Esophagus mucosa (tissue), 1 donor: ENCODE measurements around the gene RECQL5. TPM values are rescaled to one million over a fixed set of nuclear protein-coding genes. Genes with fewer than 3 reads are reported as not detected.
"Not testable (repeated sequence)": the region's sequence is repeated elsewhere in the genome, so short reads cannot be mapped to it uniquely, and the experiment has no call there.

Experiments
- ATAC-seq: fragments of 200-7000 bp; cut with Tn5 transposase; one replicate; pipeline ENCODE4 v1.9.1; 2020
- total RNA-seq: library from RNA; stranded (reverse); gene quantifications from one replicate; pipeline ENCODE4 v1.2.4, GENCODE V29; 2023
- donor health status: DM: yes; HTN: yes; CAD: no.

The RECQL5 gene
- total RNA-seq, 1 donor from 2014 or later = 36.6 TPM

DNA sequence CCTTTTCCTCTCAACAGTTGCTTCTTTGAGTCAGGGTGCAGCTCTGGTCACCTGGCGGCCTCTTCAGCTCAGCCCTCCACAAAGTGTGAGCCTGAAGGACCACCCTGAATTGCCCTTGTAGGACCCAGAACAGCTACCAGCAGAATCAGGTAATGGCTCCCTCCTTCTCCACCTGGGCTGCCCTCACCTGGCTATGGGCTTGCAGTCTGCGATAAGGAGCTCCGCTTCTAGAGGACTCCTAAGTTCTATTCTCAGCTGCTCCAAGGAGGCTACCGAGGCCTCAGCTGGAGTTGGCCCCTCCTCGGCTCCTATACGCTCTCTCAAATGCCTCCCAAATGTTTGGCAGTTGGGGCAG lies 20.3 kb downstream of the RECQL5 start:
- ATAC-seq = no peak

- ATAC-seq = peak; percentile 41
Observed at GRCh38 chr17:75645889-75646637, 20.9 kb downstream of the RECQL5 start.

- peak; percentile 59 for ATAC-seq
Observed at GRCh38 chr17:75645501-75645888, 21.5 kb downstream of the RECQL5 start.

DNA sequence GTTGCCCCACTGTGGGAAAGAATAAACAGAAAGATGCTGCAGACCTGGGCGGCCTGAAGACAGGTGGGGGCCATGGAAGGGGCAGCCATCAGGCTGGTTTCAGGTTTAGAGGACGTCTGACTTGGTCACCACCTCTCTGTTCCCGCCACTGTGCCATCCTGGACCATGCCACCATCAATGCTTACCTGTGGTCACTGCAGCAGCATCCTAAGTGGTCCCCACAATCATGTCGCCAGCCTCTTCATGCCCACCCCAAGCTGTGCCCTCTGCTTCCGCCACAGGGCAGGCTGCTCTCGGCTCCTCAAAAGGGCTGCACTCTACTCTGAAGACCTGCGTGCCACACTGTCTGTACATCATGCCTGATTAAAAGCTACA lies 23.3 kb downstream of the RECQL5 start:
- ATAC-seq = no peak

DNA sequence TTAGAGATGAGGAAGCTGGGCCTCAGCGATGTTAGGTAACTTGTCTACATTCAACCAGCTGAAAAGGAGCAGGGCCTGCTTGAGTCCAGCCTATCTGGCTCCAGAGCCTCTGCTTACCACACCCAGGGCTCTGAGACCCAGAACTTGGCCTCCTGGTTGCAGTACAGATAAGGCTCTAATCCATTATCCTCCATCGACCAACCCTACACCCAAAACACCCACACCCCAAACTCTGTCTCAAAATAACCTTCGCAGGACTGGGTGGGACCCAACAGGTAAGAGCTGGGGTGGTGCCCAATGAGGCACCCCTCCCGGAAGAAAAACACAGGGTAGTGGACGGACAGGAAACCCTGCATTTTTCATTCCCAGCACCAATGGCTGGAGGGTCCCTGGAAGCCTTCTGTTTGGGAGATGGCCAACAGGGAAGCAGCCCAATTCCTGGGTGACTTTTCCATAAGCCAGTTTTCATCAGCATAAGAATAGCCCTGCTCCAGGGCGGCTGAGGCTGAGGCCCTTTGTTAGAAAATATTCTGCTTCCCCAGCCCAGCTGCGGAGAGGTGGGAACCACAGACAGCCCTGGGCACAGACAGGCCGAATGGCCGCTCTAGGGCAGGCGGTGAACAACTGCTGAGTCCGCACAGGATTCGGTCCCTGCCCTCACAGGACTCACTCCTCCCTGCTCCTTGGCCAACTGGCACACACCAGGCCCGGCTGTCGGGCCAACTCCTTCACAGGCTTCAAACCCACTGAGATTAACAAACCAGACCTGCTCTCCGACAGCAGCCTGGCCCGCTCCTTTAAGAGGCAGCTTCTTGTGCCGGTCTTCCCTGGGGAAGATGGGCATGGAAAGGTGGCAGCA lies 23.9 kb downstream of the RECQL5 start:
- peak; percentile 67 for ATAC-seq

GRCh38 chr17:75642182-75642783 lies 24.7 kb downstream of the RECQL5 start:
- no peak for ATAC-seq

- no peak for ATAC-seq
Observed at GRCh38 chr17:75641343-75641742, 25.6 kb downstream of the RECQL5 start.

DNA sequence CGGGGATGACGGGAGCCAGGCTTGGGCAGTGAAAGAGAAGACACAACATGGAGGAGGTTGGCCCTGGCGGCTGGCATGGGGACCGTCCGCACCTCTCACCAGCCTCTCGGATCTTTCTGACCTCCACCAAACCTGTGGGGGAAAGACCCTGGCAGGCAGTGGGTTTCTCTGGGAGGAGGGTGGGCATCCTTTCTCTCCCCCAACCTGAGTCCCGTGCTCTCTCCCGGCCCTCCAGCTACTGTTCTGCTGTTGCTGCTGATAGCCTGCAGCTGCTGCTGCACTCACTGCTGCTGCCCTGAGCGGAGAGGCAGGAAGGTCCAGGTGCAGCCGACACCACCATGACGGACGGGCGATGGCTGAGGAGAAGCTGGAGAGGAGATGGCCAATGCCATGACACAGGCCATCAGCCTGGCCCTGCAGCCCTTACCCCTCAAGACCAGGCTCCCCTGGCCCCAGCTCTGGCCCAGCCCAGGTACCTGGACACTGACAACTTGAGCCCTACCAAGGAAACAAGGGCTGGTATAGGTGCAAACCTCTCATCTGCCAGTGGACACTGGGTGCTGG lies 26.3 kb downstream of the RECQL5 start:
- no peak for ATAC-seq

DNA sequence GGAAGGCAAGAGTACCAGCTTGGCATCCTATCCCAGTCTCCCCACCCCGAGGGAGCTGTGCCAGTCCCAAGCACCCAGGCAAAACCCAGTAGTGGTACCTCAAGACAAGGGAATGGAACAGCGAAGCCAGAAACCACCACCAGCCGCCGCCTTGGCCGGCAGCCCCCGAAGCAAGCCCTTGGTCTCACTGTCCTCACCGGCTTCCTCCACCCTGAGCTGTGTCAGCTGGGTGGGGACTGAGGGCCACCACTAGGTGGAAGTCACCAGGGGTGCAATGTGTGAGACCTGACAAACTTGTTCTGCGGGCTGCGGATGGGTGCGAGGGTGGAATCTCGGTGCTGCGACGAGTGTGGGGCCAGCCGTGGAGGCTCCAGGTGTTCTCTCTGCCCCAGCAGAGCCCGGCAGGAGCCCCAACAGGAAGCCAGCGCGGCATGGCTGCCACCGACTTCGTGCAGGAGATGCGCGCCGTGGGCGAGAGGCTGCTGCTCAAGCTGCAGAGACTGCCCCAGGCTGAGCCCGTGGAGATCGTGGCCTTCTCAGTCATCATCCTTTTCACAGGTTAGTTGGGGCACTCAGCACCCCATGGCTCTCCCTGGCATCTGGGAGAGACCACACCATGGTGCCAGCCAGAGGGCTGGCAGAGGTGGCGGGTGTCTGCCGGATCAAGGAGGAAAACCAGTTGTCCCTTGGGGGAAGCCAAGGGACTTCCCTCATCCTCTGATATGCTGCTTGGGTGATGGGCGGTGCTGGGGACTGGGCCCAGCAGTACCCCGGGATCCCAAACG lies 27.0 kb downstream of the RECQL5 start:
- ATAC-seq = peak; percentile 73

GRCh38 chr17:75639327-75639726 lies 27.6 kb downstream of the RECQL5 start:
- ATAC-seq = no peak

- ATAC-seq = no peak
Observed at GRCh38 chr17:75638893-75639292, 28.1 kb downstream of the RECQL5 start.

- ATAC-seq = not testable (repeated sequence)
Observed at GRCh38 chr17:75638039-75638438, 28.9 kb downstream of the RECQL5 start.

DNA sequence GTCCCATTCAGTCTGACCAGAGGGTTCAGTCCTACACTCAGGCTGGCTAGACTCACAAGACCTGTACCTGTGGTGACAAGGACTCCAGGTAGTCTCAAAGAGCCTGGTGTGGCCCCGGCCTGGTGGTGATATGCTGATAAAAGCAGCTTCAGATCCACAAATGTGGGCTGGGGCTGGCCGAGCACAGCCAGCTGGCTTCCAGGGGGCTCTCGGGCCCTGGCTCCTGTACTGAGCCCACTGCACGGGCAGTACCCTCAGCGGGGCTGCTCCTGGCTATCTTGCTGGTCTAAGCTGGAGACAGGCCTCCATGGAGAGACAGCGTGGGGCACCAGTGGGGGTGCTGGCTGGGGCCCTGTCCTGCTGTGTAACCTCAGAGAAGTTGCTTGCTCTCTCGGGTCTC lies 29.4 kb downstream of the RECQL5 start:
- ATAC-seq = no peak

DNA sequence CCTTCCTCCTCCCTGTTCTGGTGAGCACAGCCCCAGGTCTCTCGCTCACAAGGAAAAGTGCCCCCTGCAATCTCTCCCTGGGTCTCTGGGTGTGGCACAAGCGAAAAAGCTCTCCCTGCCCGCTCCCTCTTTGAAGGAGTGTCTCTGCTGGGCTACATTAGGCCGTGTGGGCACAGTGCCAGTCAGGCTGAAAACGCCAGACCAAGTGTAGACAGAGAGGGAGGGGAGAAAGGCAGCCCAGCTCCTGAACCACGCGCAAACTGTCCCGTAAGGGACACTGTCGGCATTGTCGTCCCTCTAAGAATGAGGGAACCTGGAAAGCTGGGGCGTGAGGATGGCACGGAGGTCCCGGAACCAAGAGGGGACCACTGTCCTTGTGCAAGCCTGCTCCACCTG lies 29.8 kb downstream of the RECQL5 start:
- ATAC-seq = no peak

DNA sequence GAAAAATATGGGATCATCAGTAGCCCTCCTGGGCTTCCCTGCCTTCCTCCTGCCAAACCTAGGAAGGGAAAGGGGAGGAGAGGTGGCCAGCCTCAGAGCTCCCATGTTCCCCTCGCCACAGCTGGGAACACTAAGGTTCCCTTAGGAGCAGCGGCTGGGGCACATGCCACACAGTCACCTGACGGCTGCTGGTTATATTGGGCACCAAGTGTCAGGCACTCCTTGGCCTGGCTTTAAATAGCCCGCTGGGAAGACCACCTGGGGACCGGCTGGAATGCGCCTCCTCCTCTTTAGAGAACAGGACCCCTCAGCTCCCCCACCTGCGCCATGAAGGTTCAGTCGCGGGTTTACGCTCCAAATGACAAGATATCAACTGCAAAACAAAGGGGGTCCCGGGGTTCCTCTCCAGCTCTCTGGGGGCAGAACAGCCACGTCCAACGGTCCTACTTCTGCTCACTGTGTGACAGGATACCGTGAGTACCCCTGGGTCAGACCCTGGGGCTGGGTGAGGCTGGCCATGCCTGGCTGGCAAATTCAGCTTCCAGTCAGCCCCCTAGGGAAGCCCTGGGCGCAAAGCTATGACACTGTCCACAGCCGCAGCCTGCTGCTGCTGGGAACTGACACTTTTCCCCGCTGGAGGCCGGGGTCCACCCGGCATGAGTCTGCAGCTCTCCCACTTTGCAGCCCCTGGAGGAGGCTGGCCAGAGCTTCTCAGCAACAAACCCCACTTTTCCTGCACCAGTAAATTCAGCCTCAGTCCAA lies 30.4 kb downstream of the RECQL5 start:
- no peak for ATAC-seq

GRCh38 chr17:75635610-75636202 lies 31.2 kb downstream of the RECQL5 start:
- no peak for ATAC-seq

DNA sequence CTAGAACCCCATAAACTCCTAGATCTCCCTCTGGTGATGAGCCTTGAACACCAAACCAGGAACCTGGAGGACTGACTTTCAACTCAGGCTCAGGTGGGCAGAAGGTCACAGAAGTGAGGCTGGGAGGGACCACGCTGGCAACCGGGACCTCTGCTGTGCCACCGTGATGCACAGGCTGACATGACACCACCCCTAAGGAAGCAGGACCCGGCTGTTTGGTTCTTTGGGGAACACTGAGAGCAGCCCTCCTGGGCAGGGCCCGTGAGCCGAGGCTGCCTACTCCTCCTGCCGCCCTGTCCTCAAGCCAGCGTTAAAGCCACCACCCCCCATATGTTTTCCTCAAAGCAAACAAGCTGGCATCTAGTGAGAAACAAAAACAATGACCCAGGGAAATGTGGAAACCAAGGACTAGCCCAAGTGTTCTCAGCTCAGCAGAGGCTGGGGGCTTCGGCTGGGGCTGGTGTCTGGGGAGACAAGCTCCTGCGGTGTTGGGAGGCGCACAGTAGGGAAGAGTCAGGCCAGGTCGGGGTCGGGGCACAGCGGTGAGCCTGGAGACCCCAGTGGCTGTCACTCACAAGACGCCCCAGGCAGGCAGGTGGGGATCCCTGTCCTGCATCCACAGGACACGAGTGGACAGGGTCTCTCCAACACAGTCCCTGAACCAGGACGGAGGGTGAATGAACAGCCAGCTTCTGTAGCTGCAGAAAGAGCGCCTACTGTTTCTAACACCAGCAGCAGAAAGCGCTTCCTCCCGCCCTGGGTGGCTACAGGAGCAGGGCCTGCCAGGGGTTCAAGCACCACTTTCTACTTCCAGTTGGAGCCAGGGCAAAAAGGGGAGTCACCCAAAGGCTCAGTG lies 32.0 kb downstream of the RECQL5 start:
- no peak for ATAC-seq

- no peak for ATAC-seq
Observed at GRCh38 chr17:75634376-75634740, 32.6 kb downstream of the RECQL5 start.

GRCh38 chr17:75633486-75634375 lies 33.2 kb downstream of the RECQL5 start:
- ATAC-seq = peak; percentile 65
